IPS-18c (cell line): Measurements from ENCODE around the gene ADSL.

Experiments
- H3K4me3 ChIP-seq: 2 replicates; pipeline ENCODE4 v1.7.0; 2013; ENCODE audit warnings: low read depth, mild to moderate bottlenecking, low read length, moderate library complexity; ENCODE audit not compliant: insufficient read depth
- H3K9me3 ChIP-seq: one replicate; pipeline ENCODE4 v1.6.1; 2013; ENCODE audit warnings: mild to moderate bottlenecking, low read length, moderate library complexity; ENCODE audit not compliant: control insufficient read depth, insufficient read depth

ADSL gene

GRCh38 chr22:40417881-40418280 lies 71.6 kb downstream of the ADSL start:
- Histone ChIP-seq H3K9me3 (peaks cover 3% of the 10 kb centered on the region), H3K4me3 (no peak overlapping the region)

- Histone ChIP-seq H3K9me3 (peaks cover 3% of the 10 kb centered on the region), H3K4me3 (no peak overlapping the region)
These were observed 72.3 kb downstream of the ADSL start for GRCh38 chr22:40418366-40419201.

- H3K9me3 ChIP-seq, result peaks cover 3% of the 10 kb centered on the region
- H3K4me3 ChIP-seq, result no peak overlapping the region
These were observed 73.4 kb downstream of the ADSL start for GRCh38 chr22:40419718-40420117.

- peaks cover 3% of the 10 kb centered on the region for H3K9me3 ChIP-seq
- H3K4me3 ChIP-seq, result no peak overlapping the region
These were observed 74.2 kb downstream of the ADSL start for GRCh38 chr22:40420341-40421081.

GRCh38 chr22:40421082-40421350 lies 74.7 kb downstream of the ADSL start:
- Histone ChIP-seq H3K9me3 (peaks cover 3% of the 10 kb centered on the region), H3K4me3 (no peak overlapping the region)

- Histone ChIP-seq H3K9me3 (no peaks in the 10 kb centered on the region), H3K4me3 (no peak overlapping the region)
These were observed 75.6 kb downstream of the ADSL start for GRCh38 chr22:40421941-40422340.

GRCh38 chr22:40422558-40423309 lies 76.4 kb downstream of the ADSL start:
- no peaks in the 10 kb centered on the region for H3K9me3 ChIP-seq
- H3K4me3 ChIP-seq, result no peak overlapping the region

GRCh38 chr22:40423310-40423688 lies 77.0 kb downstream of the ADSL start:
- Histone ChIP-seq H3K9me3 (no peaks in the 10 kb centered on the region), H3K4me3 (no peak overlapping the region)

GRCh38 chr22:40423882-40424640 lies 77.8 kb downstream of the ADSL start:
- no peak overlapping the region for H3K4me3 ChIP-seq
- no peaks in the 10 kb centered on the region for H3K9me3 ChIP-seq

GRCh38 chr22:40425082-40425481 lies 78.8 kb downstream of the ADSL start:
- no peak overlapping the region for H3K4me3 ChIP-seq
- no peaks in the 10 kb centered on the region for H3K9me3 ChIP-seq

- Histone ChIP-seq H3K4me3 (no peak overlapping the region), H3K9me3 (no peaks in the 10 kb centered on the region)
These were observed 80.5 kb downstream of the ADSL start for GRCh38 chr22:40426594-40427333.

GRCh38 chr22:40428796-40429195 lies 82.5 kb downstream of the ADSL start:
- no peak overlapping the region for H3K4me3 ChIP-seq

GRCh38 chr22:40429481-40429880 lies 83.2 kb downstream of the ADSL start:
- Histone ChIP-seq H3K9me3 (no peaks in the 10 kb centered on the region), H3K4me3 (no peak overlapping the region)

More at GRCh38 chr22:40428796-40429195, 82.5 kb downstream of the ADSL start:
- no peaks in the 10 kb centered on the region for H3K9me3 ChIP-seq

GRCh38 chr22:40430991-40431390 lies 84.7 kb downstream of the ADSL start:
- no peaks in the 10 kb centered on the region for H3K9me3 ChIP-seq
- no peak overlapping the region; the same call in 1 of the 2 replicates for H3K4me3 ChIP-seq

GRCh38 chr22:40432157-40432556 lies 85.9 kb downstream of the ADSL start:
- Histone ChIP-seq H3K4me3 (no peak overlapping the region), H3K9me3 (no peaks in the 10 kb centered on the region)

- Histone ChIP-seq H3K9me3 (no peaks in the 10 kb centered on the region), H3K4me3 (no peak overlapping the region)
These were observed 86.3 kb downstream of the ADSL start for GRCh38 chr22:40432625-40433024.
